Measurements from ENCODE around the gene TPST2. TPM values are rescaled to one million over a fixed set of nuclear protein-coding genes. Genes with fewer than 3 reads are reported as not detected.

Gene TPST2
- total and polyA plus RNA-seq, 2 experiments from 2014 or later, result 35.1 to 58.3 TPM

DNA sequence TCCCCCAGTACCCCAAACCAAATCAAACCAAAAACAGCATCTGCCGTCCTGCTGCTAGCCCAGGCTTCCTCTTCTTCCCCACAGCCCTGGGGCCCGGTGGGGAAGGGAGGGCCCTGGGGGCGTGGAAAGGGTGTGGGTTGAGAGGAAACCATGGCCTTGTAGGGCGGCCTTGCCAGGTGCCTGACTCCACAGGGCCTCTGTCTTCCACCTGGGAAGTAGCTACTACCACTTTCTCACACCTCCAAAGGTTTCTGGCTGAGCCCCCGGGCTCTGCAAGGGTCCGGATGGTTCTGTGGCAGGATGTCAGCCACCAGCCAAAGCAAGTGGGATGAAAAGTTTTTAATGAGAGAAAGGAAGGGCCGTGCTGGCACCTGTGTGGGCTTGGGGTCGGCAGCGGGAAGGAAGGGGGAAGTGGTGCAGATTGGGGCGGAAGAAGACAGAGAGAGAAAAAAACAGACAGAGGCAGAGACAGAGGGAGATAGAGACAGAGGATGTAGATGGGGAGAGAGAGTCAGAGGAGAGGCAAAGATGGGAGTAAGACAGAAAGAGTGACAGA is 10.5 kb downstream of the TPST2 start:
- Histone ChIP-seq H3K27me3 (replicated peaks; ENCODE audit: insufficient read depth) (no peaks in the 10 kb centered on the region), H2AFZ (no peak overlapping the region), H3K9me2 (ENCODE audit: insufficient read depth) (no peaks in the 10 kb centered on the region), H4K20me1 (ENCODE audit: insufficient read depth) (no peaks in the 10 kb centered on the region; the same call in 1 of the 2 replicates), H3K4me2 (ENCODE audit: unreplicated experiment) (no peak overlapping the region), H3F3A (ENCODE audit: insufficient read depth) (peaks cover 6% of the 10 kb centered on the region), H3K27ac (no peak overlapping the region), H3K9me3 (ENCODE audit: low read depth) (no peaks in the 10 kb centered on the region), H3K36me3 (ENCODE audit: low read depth) (no peaks in the 10 kb centered on the region), H3K4me3 (no peak overlapping the region), H3K79me2 (ENCODE audit: insufficient read depth) (peaks cover 84% of the 10 kb centered on the region), H3K4me1 (ENCODE audit: insufficient read depth) (peaks cover 3% of the 10 kb centered on the region), H3K9ac (no peak overlapping the region)
- TF ChIP-seq EZH2 (IDR thresholded peaks at IDR 0.05; ENCODE audit: insufficient read depth, poor library complexity, severe bottlenecking) (no peak), EZH2phosphoT487 (IDR thresholded peaks at IDR 0.05; ENCODE audit: insufficient read depth, low read depth) (no peak)
- DNase-seq, result no peak
- in situ Hi-C loops (cut with MboI), result no loop called here
- 84 to 89% methylated on average over 10 of the region's 10 CpGs for WGBS, 2 experiments (ENCODE audit: low coverage in 1 of 2, low lambda C conversion rate in 2 of 2, missing lambda C conversion rate in 2 of 2)

DNA sequence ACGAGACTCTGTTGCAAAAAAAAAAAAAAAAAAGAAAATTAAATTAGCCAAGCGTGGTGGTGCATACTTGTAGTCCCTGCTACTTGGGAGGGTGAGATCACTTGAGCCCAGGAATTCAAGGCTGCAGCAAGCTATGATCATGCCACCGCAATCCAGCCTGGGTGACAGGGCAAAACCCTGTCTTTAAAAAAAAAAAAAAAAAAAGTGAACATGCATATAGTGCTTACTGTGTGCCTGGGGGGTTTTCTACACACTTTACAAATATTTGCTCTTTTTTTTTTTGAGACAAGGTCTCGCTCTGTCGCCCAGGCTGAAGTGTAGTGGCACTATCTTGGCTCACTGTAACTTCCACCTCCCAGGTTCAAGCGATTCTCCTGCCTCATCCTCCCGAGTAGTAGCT is 12.9 kb downstream of the TPST2 start:
- no peaks in the 10 kb centered on the region for H3F3A ChIP-seq (ENCODE audit: insufficient read depth)
- no peaks in the 10 kb centered on the region for H3K9me2 ChIP-seq (ENCODE audit: insufficient read depth)
- in situ Hi-C loops (cut with MboI), result no loop called here
- no peak for TF ChIP-seq EZH2 (IDR thresholded peaks at IDR 0.05; ENCODE audit: insufficient read depth, poor library complexity, severe bottlenecking)
- TF ChIP-seq EZH2phosphoT487 (IDR thresholded peaks at IDR 0.05; ENCODE audit: insufficient read depth, low read depth), result no peak
- no peaks in the 10 kb centered on the region for H3K9me3 ChIP-seq (ENCODE audit: low read depth)
- H3K27me3 ChIP-seq (replicated peaks; ENCODE audit: insufficient read depth), result no peaks in the 10 kb centered on the region
- WGBS, 2 experiments (ENCODE audit: low coverage in 1 of 2, low lambda C conversion rate in 2 of 2, missing lambda C conversion rate in 2 of 2), result 95 to 97% methylated on average over 7 of the region's 7 CpGs
- H3K79me2 ChIP-seq (ENCODE audit: insufficient read depth), result peaks cover 83% of the 10 kb centered on the region
- no peaks in the 10 kb centered on the region; the same call in 1 of the 2 replicates for H4K20me1 ChIP-seq (ENCODE audit: insufficient read depth)
- no peak overlapping the region for H3K27ac ChIP-seq
- no peak overlapping the region for H3K9ac ChIP-seq
- no peak overlapping the region for H2AFZ ChIP-seq
- DNase-seq, result no peak
- H3K4me2 ChIP-seq (ENCODE audit: unreplicated experiment), result no peak overlapping the region
- H3K36me3 ChIP-seq (ENCODE audit: low read depth), result 0 out of 2 replicates have a peak, but pooled peaks cover 3% of the 10 kb centered on the region
- no peaks in the 10 kb centered on the region for H3K4me1 ChIP-seq (ENCODE audit: insufficient read depth)
- no peak overlapping the region for H3K4me3 ChIP-seq

GRCh38 chr22:26576026-26576680 is 13.8 kb downstream of the TPST2 start:
- no peaks in the 10 kb centered on the region for H3K4me1 ChIP-seq (ENCODE audit: insufficient read depth)
- in situ Hi-C loops (cut with MboI), result no loop called here
- H3K79me2 ChIP-seq (ENCODE audit: insufficient read depth), result peaks cover 84% of the 10 kb centered on the region
- no peak overlapping the region for H3K4me3 ChIP-seq
- DNase-seq, result no peak
- no peaks in the 10 kb centered on the region for H3K9me2 ChIP-seq (ENCODE audit: insufficient read depth)
- H2AFZ ChIP-seq, result no peak overlapping the region
- no peaks in the 10 kb centered on the region for H3K27me3 ChIP-seq (replicated peaks; ENCODE audit: insufficient read depth)
- 38 to 54% methylated on average over 8 of the region's 8 CpGs for WGBS, 2 experiments (ENCODE audit: low coverage in 1 of 2, low lambda C conversion rate in 2 of 2, missing lambda C conversion rate in 2 of 2)
- no peak for TF ChIP-seq EZH2phosphoT487 (IDR thresholded peaks at IDR 0.05; ENCODE audit: insufficient read depth, low read depth)
- no peak for TF ChIP-seq EZH2 (IDR thresholded peaks at IDR 0.05; ENCODE audit: insufficient read depth, poor library complexity, severe bottlenecking)
- H4K20me1 ChIP-seq (ENCODE audit: insufficient read depth), result no peaks in the 10 kb centered on the region; the same call in 1 of the 2 replicates
- 0 out of 2 replicates have a peak, but pooled peaks cover 3% of the 10 kb centered on the region for H3K36me3 ChIP-seq (ENCODE audit: low read depth)
- no peak overlapping the region for H3K9ac ChIP-seq
- no peak overlapping the region for H3K4me2 ChIP-seq (ENCODE audit: unreplicated experiment)
- no peak overlapping the region for H3K27ac ChIP-seq
- H3K9me3 ChIP-seq (ENCODE audit: low read depth), result no peaks in the 10 kb centered on the region
- no peaks in the 10 kb centered on the region for H3F3A ChIP-seq (ENCODE audit: insufficient read depth)

GRCh38 chr22:26574001-26574723 is 15.8 kb downstream of the TPST2 start:
- H2AFZ ChIP-seq, result no peak overlapping the region
- no peak overlapping the region for H3K9ac ChIP-seq
- H3K79me2 ChIP-seq (ENCODE audit: insufficient read depth), result peaks cover 79% of the 10 kb centered on the region
- TF ChIP-seq EZH2phosphoT487 (IDR thresholded peaks at IDR 0.05; ENCODE audit: insufficient read depth, low read depth) (no peak), EZH2 (IDR thresholded peaks at IDR 0.05; ENCODE audit: insufficient read depth, poor library complexity, severe bottlenecking) (no peak)
- no peaks in the 10 kb centered on the region; the same call in 1 of the 2 replicates for H4K20me1 ChIP-seq (ENCODE audit: insufficient read depth)
- H3K4me1 ChIP-seq (ENCODE audit: insufficient read depth), result no peaks in the 10 kb centered on the region
- H3K9me3 ChIP-seq (ENCODE audit: low read depth), result no peaks in the 10 kb centered on the region
- H3K4me3 ChIP-seq, result no peak overlapping the region
- in situ Hi-C loops (cut with MboI), result no loop called here
- no peaks in the 10 kb centered on the region for H3K9me2 ChIP-seq (ENCODE audit: insufficient read depth)
- H3K4me2 ChIP-seq (ENCODE audit: unreplicated experiment), result no peak overlapping the region
- H3F3A ChIP-seq (ENCODE audit: insufficient read depth), result no peaks in the 10 kb centered on the region
- H3K27me3 ChIP-seq (replicated peaks; ENCODE audit: insufficient read depth), result no peaks in the 10 kb centered on the region
- no peak overlapping the region for H3K27ac ChIP-seq
- DNase-seq, result no peak
- H3K36me3 ChIP-seq (ENCODE audit: low read depth), result 0 out of 2 replicates have a peak, but pooled peaks cover 3% of the 10 kb centered on the region
- WGBS, 2 experiments (ENCODE audit: low coverage in 1 of 2, low lambda C conversion rate in 2 of 2, missing lambda C conversion rate in 2 of 2), result 95 to 97% methylated on average over 7 of the region's 7 CpGs

All from GM23248 (cell line).